A549 (cell line): ENCODE measurements around the gene EMX1. TPM values are rescaled to one million over a fixed set of nuclear protein-coding genes. Genes with fewer than 3 reads are reported as not detected.

Experiments
- ATAC-seq, 2 experiments: fragments of 200-7000 bp in 1 of 2; fragments of >200 bp in 1 of 2; cut with Nextera tagmentation in 1 of 2; cut with Tn5 transposase in 1 of 2; 3 replicates each; pipeline versions ENCODE4 v1.8.0 to v1.9.1; 2018 to 2020; ENCODE audit warnings: mild to moderate bottlenecking in 1 of 2, moderate library complexity in 1 of 2
- CTCF ChIA-PET: fragments of 300-600 bp; sonication (Branson Sonifier 250); formaldehyde crosslinking; extraction: SDS; loops from one replicate; lab custom pipeline; 2021; ENCODE audit warnings: antibody characterized with exemption, inconsistent platforms; lab: Yijun Ruan, JAX
- POLR2A ChIA-PET: fragments of 350-600 bp; formaldehyde crosslinking; extraction: SDS; loops from one replicate; lab custom pipeline; 2021; ENCODE audit warnings: antibody characterized with exemption, inconsistent platforms; lab: Yijun Ruan, JAX
- DNase-seq, 2 experiments: peaks; one replicate each; pipeline versions ENCODE4 v3.0.0 to v3.0.0-alpha.2; 2011 to 2016; ENCODE audit warnings: low read depth in 1 of 2, low spot score in 1 of 2
- FAIRE-seq: peaks from 2 replicates; lab custom pipeline; 2011; peaks lifted over from hg19 to GRCh38; lab: Jason Lieb, UNC
- H3K27ac ChIP-seq, 2 experiments: fragments of >200 bp; sonication (Bioruptor Twin); formaldehyde crosslinking; 3 replicates each; pipeline ENCODE4 v1.5.1; 2016 to 2017
- H3K4me1 ChIP-seq: fragments of >200 bp; sonication (Bioruptor Twin); formaldehyde crosslinking; 3 replicates; pipeline ENCODE4 v1.6.1; 2016
- H3K4me2 ChIP-seq: fragments of >200 bp; sonication (Bioruptor Twin); formaldehyde crosslinking; 3 replicates; pipeline ENCODE4 v1.6.1; 2016
- H3K4me3 ChIP-seq: fragments of >200 bp; sonication (Bioruptor Twin); formaldehyde crosslinking; 3 replicates; pipeline ENCODE4 v1.5.1; 2016
- H3K9me3 ChIP-seq: fragments of >200 bp; sonication (Bioruptor Twin); formaldehyde crosslinking; 3 replicates; pipeline ENCODE4 v1.6.1; 2016
- CBX8 ChIP-seq: fragments of 200-600 bp; sonication (generic); IDR thresholded peaks from 2 replicates; pipeline ENCODE4 v1.6.1; 2016
- E2F6 ChIP-seq: IDR thresholded peaks from 2 replicates; pipeline ENCODE4 v1.6.1; 2012; ENCODE audit warnings: low read depth, borderline replicate concordance
- ESRRA ChIP-seq: fragments of 150-350 bp; IDR thresholded peaks from 2 replicates; pipeline ENCODE4 v1.6.1; 2014; ENCODE audit warnings: mild to moderate bottlenecking, low read length, borderline replicate concordance
- FOSL2 ChIP-seq, 2 experiments: fragments of 450-650 bp in 1 of 2; fragments of >200 bp in 1 of 2; sonication (Bioruptor Twin) in 1 of 2; formaldehyde crosslinking; IDR thresholded peaks; 2 replicates each; pipeline versions ENCODE4 v1.5.0 to v1.6.1; 2016 to 2020; ENCODE audit warnings: mild to moderate bottlenecking in 1 of 2, moderate library complexity in 1 of 2
- JUN ChIP-seq, 2 experiments: fragments of >200 bp; sonication (Bioruptor Twin); formaldehyde crosslinking; IDR thresholded peaks; 2 replicates in 1 of 2; 3 replicates in 1 of 2; pipeline ENCODE4 v1.6.1; 2016 to 2017
- KDM5A ChIP-seq: fragments of 200-600 bp; sonication (generic); IDR thresholded peaks from 2 replicates; pipeline ENCODE4 v1.6.1; 2016; ENCODE audit warnings: antibody characterized with exemption, mild to moderate bottlenecking
- MAX ChIP-seq: IDR thresholded peaks from 2 replicates; pipeline ENCODE4 v1.6.1; 2012
- MYC ChIP-seq: IDR thresholded peaks from 2 replicates; pipeline ENCODE4 v1.6.1; 2012; ENCODE audit warnings: mild to moderate bottlenecking, inconsistent platforms, low read length, improper control_type of control experiment, borderline replicate concordance
- PBX3 ChIP-seq: IDR thresholded peaks from 2 replicates; pipeline ENCODE4 v1.6.1; 2012
- PHF8 ChIP-seq: fragments of 200-600 bp; sonication (generic); IDR thresholded peaks from 2 replicates; pipeline ENCODE4 v1.6.1; 2016; ENCODE audit warnings: low read depth, mild to moderate bottlenecking, antibody characterized with exemption, moderate library complexity, borderline replicate concordance
- POLR2A ChIP-seq: IDR thresholded peaks from 2 replicates; pipeline ENCODE4 v1.6.1; 2012; ENCODE audit warnings: mild to moderate bottlenecking, low read length
- POLR2AphosphoS2 ChIP-seq: conservative IDR thresholded peaks from 2 replicates; pipeline ENCODE4 v1.6.1; 2012; ENCODE audit warnings: low read length, improper control_type of control experiment, inconsistent platforms
- RFX5 ChIP-seq: fragments of 450-650 bp; IDR thresholded peaks from 2 replicates; pipeline ENCODE4 v1.7.1; 2014; ENCODE audit warnings: antibody characterized with exemption, mild to moderate bottlenecking, moderate library complexity
- RNF2 ChIP-seq: fragments of 200-600 bp; sonication (generic); IDR thresholded peaks from 2 replicates; pipeline ENCODE4 v1.6.1; 2016; ENCODE audit warnings: low read depth, mild to moderate bottlenecking, antibody characterized with exemption, moderate library complexity, borderline replicate concordance
- TFCP2L1 ChIP-seq: fragments of 250-450 bp; sonication (Bioruptor Pico); IDR thresholded peaks from 2 replicates; pipeline ENCODE4 v1.5.0; 2021; ENCODE audit warnings: mild to moderate bottlenecking
- TP53 ChIP-seq: fragments of 250-450 bp; sonication (Bioruptor Pico); IDR thresholded peaks from 2 replicates; pipeline ENCODE4 v1.5.0; 2021; ENCODE audit warnings: mild to moderate bottlenecking, moderate library complexity
- ZC3H11A ChIP-seq: fragments of 450-650 bp; IDR thresholded peaks from 2 replicates; pipeline ENCODE4 v1.6.1; 2014; ENCODE audit warnings: antibody characterized with exemption, mild to moderate bottlenecking
- WGBS: methylation state at CpG from one replicate; pipeline ENCODE4 v1.1.6; 2017; ENCODE audit errors: missing lambda C conversion rate; 5-methylcytosine and 5-hydroxymethylcytosine counted together
- polyA minus RNA-seq: library from RNA; depleted of rRNA, polyadenylated mRNA; stranded (reverse); fragments of >200 nt; gene quantifications from 2 replicates; pipeline ENCODE4 v1.2.3, GENCODE V29; 2011; rRNA and poly(A)+ RNA removed
- polyA plus RNA-seq, 4 experiments: library from polyadenylated mRNA; depleted of rRNA in 3 of 4; stranded (reverse); fragments of >200 nt; fragmentation: RNase III in 1 of 4; extraction: RNeasy Plus Mini Kit Qiagen cat#74134 plus additional on column Dnase treatment in 1 of 4; gene quantifications; 2 replicates in 3 of 4; 3 replicates in 1 of 4; pipeline ENCODE4 v1.2.3, GENCODE V29; 2011 to 2017

Gene EMX1
- polyA plus RNA-seq (2011; rRNA removed) (not detected in 2 replicates), polyA plus RNA-seq (2017; fragmentation: RNase III; extraction: RNeasy Plus Mini Kit Qiagen cat#74134 plus additional on column Dnase treatment) (0.05 TPM in 1 of 3 replicates, not detected in the others), polyA minus RNA-seq (not detected in 2 replicates)
- polyA plus RNA-seq (2012; cell fraction: cytosol; rRNA removed): 0.04 and 0.08 TPM in 2 replicates
- 0.04 TPM in 2 replicates for polyA plus RNA-seq (2012; cell fraction: nucleus; rRNA removed)

- Histone ChIP-seq H3K9me3 (no peaks in the 10 kb centered on the region), H3K4me1 (peaks cover 37% of the 10 kb centered on the region), H3K4me2 (peak within 1 kb of the TSS; percentile 99), H3K4me3 (peak within 1 kb of the TSS; percentile 48), H3K27ac (peak within 1 kb of the TSS in 1 of 2 experiments; percentile 10; a peak in 2 of 6 replicates)
- WGBS: 6% methylated on average over 11 of the region's 82 CpGs
- TF ChIP-seq MAX (peak; percentile 45; the same call in 1 of the 2 replicates), RNF2 (no peak)
- POLR2A ChIA-PET: no interaction called here
- CTCF ChIA-PET: interaction anchor here (0.6 to 13.4 kb wide), 12 partner anchors 9 to 789 kb away, joined by 3 to 211 read pairs (median 4); partner anchors contain the start of gene SPR
- no peak for FAIRE-seq
- peak; percentile 44 to 63 for ATAC-seq
- DNase-seq: peak; percentile 65 to 79
These were observed at the start of gene EMX1 for GRCh38 chr2:72917138-72917876. TSS of gene EMX1 (plus strand) at chr2:72917519. CDS start at chr2:72917853, 334 bp downstream.

- 3% methylated on average over 1 of the region's 1 CpG for WGBS
- no peak for TF ChIP-seq CBX8
- no peak for TF ChIP-seq PBX3
- TF ChIP-seq POLR2AphosphoS2: no peak
- 0 out of 2 replicates have a peak, but pooled peaks have one; percentile 24 for TF ChIP-seq RNF2
- TF ChIP-seq TFCP2L1 (CRISPR knock-in tag): no peak
- TF ChIP-seq MYC: no peak
- no peak for TF ChIP-seq RFX5
- ATAC-seq (no peak), FAIRE-seq (peak; percentile 13), DNase-seq (no peak)
- ChIA-PET POLR2A (no interaction called here), CTCF (interaction anchor here (1.7 to 4.9 kb wide), 4 partner anchors 9 to 306 kb away, joined by 12 to 18 read pairs (median 14); no protein-coding TSS in a partner anchor)
- H3K4me2 ChIP-seq: no peak overlapping the region
- no peaks in the 10 kb centered on the region for H3K4me1 ChIP-seq
- H3K27ac ChIP-seq: no peak overlapping the region
- peaks cover 10% of the 10 kb centered on the region for H3K9me3 ChIP-seq
- no peak overlapping the region for H3K4me3 ChIP-seq
These were observed 46.3 kb upstream of the EMX1 start for GRCh38 chr2:72871060-72871459.

GRCh38 chr2:72871880-72872279 lies 45.4 kb upstream of the EMX1 start:
- FAIRE-seq (no peak), DNase-seq (no peak), ATAC-seq (no peak)
- ChIA-PET POLR2A (no interaction called here), CTCF (interaction anchor here (0.7 to 3.0 kb wide), 3 partner anchors 10 to 16 kb away, joined by 3 to 18 read pairs (median 13); partner anchors contain the start of gene SPR)
- Histone ChIP-seq H3K27ac (no peak overlapping the region), H3K9me3 (peaks cover 10% of the 10 kb centered on the region), H3K4me1 (no peaks in the 10 kb centered on the region), H3K4me3 (no peak overlapping the region), H3K4me2 (no peak overlapping the region)
- no peak for TF ChIP-seq TP53 (CRISPR knock-in tag)
- TF ChIP-seq MYC: no peak
- TF ChIP-seq ESRRA: no peak
- TF ChIP-seq E2F6: no peak
- no peak for TF ChIP-seq PBX3
- no peak for TF ChIP-seq PHF8
- no peak for TF ChIP-seq JUN (IDR thresholded peaks at IDR 0.05)
- TF ChIP-seq KDM5A: no peak
- no peak for TF ChIP-seq FOSL2 (IDR thresholded peaks at IDR 0.05)
- no peak for TF ChIP-seq FOSL2 (CRISPR knock-in tag; IDR thresholded peaks at IDR 0.05)
- no peak for TF ChIP-seq ZC3H11A
- TF ChIP-seq CBX8: no peak
- TF ChIP-seq POLR2A: no peak
